Inflammatory macrophage (primary cell): Measurements from ENCODE around the gene MRPS26.
A peak's percentile ranks its signal among the peaks of the same experiment; 100 is the strongest.
"Not testable (repeated sequence)": the region's sequence is repeated elsewhere in the genome, so short reads cannot be mapped to it uniquely, and the experiment has no call there.

ENCODE experiments used
- DNase-seq, 2 donors: peaks; one replicate each; pipeline ENCODE4 v3.0.0-alpha.2; 2020 to 2022
- total RNA-seq, 18 experiments: gene quantifications; one replicate each; lab custom pipeline; 2026; ENCODE audit warnings: mixed read lengths in 6 of 18, inconsistent platforms in 2 of 18; lab: John Stamatoyannopoulos, UW

Gene MRPS26
- 2.5 to 22.9 (median 11.8) reads per million in 18 experiments for total RNA-seq

GRCh38 chr20:3045816-3046676 is at the start of gene MRPS26:
MRPS26 (plus strand) TSS chr20:3046052; CDS start chr20:3046069, 17 bp downstream.
- DNase-seq: peak; percentile 84 to 91

GRCh38 chr20:2998728-2999127 is 47.1 kb upstream of the MRPS26 start:
- no peak for DNase-seq

- DNase-seq: peak; percentile 48 to 58
Observed at GRCh38 chr20:3000852-3001523, 44.9 kb upstream of the MRPS26 start.

- no peak for DNase-seq
Observed at GRCh38 chr20:3003416-3003815, 42.4 kb upstream of the MRPS26 start.

- DNase-seq: no peak
Observed at GRCh38 chr20:3010985-3011723, 34.7 kb upstream of the MRPS26 start.

- DNase-seq: no peak
Observed at GRCh38 chr20:3011752-3012151, 34.1 kb upstream of the MRPS26 start.

GRCh38 chr20:3013771-3014170 is 32.1 kb upstream of the MRPS26 start:
- DNase-seq: no peak

- DNase-seq: no peak
Observed at GRCh38 chr20:3014179-3014578, 31.7 kb upstream of the MRPS26 start.

- DNase-seq: no peak
Observed at GRCh38 chr20:3014662-3015061, 31.2 kb upstream of the MRPS26 start.

- DNase-seq: not testable (repeated sequence)
Observed at GRCh38 chr20:3015302-3015701, 30.6 kb upstream of the MRPS26 start.

- DNase-seq: no peak
Observed at GRCh38 chr20:3021327-3021726, 24.5 kb upstream of the MRPS26 start.

- DNase-seq: no peak
Observed at GRCh38 chr20:3021777-3022176, 24.1 kb upstream of the MRPS26 start.

GRCh38 chr20:3022559-3023490 is 23.0 kb upstream of the MRPS26 start:
- DNase-seq: not testable (repeated sequence)

- DNase-seq: no peak
Observed at GRCh38 chr20:3027987-3028386, 17.9 kb upstream of the MRPS26 start.

GRCh38 chr20:3031524-3032147 is 14.2 kb upstream of the MRPS26 start:
- DNase-seq: no peak

GRCh38 chr20:3032624-3033023 is 13.2 kb upstream of the MRPS26 start:
- no peak for DNase-seq

GRCh38 chr20:3037654-3038053 is 8.2 kb upstream of the MRPS26 start:
- DNase-seq: no peak

GRCh38 chr20:3038454-3038853 is 7.4 kb upstream of the MRPS26 start:
- no peak for DNase-seq

GRCh38 chr20:3039426-3039825 is 6.4 kb upstream of the MRPS26 start:
- no peak for DNase-seq

- no peak for DNase-seq
Observed at GRCh38 chr20:3040086-3040485, 5.8 kb upstream of the MRPS26 start.

GRCh38 chr20:3041854-3042409 is 3.9 kb upstream of the MRPS26 start:
- DNase-seq: no peak
